Cerebellar cortex (tissue), 1 donor: ENCODE results near the gene PYGO1.
A peak's percentile ranks its signal among the peaks of the same experiment; 100 is the strongest.

Source experiments
- DNase-seq: peaks from one replicate; pipeline ENCODE4 v3.0.0-alpha.2; 2015; ENCODE audit warnings: low spot score

PYGO1 gene

DNA sequence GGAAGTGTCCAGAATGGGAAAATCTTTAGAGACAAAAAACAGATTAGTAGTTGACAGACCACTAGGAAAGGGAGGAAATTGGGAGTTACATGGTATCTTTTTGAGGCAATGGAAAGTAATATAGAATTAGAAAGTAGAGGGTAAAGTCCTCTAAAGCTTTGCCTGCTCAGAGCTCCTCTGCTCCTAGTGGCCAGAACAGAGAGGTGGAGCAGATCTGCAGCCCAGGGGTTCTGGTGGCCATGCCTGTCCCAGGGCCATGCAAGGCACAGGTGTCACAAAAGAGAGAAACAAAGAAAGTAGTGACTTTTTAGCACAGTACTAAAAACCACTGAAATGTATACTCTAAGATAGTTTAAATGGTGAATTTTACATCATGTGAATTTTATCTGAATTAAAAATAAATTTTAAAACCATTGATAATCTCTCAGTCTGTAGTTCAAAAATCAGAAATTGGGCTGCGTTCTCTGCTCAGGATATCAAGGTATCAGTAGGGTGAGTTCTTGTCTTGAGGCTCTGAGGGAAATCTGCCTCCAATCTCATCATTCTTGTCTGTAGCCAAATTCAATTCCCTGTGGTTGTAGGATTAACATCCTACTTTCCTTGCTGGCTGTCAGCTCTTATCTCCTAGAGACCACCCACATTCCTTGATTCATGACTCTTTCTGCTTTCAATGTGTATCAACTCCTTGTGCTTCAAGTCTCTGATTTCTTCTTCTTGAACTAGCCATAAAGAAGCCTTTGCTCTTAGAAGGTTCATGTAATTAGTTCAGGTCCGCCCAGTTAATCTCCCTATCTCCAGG, 23.6 kb downstream of the PYGO1 start:
- DNase-seq: no peak

DNA sequence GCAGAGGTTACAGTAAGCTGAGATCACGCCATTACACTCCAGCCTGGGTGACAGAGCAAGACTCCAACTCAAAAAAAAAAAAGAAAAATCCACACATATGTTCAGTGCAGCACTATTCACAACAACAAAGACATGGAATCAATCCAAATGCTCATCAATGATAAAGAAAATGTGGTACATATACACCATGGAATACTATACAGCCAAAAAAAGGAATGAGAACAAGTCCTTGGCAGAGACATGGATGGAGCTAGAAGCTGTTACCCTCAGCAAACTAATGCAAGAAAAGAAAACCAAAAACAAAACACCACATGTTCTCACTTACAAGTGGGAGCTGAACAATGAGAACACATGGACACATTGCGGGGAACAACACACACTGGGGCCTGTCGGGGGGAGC, 25.5 kb downstream of the PYGO1 start:
- no peak for DNase-seq

DNA sequence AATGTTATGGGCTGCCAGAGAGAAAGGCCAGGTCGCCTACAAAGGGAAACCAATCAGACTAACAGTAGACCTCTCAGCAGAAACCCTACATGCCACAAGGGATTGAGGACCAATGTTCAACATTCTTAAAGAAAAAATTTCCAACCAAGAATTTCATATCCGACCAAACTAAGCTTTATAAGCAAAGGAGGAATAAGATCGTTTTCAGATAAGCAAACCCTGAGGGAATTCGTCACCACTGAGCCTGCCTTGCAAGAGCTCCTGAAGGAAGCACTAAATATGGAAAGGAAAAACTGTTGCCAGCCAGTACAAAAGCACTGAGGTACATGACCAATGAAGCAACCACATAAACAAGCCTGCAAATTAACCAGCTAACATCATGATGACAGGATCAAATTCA, 33.1 kb downstream of the PYGO1 start:
- DNase-seq: no peak

DNA sequence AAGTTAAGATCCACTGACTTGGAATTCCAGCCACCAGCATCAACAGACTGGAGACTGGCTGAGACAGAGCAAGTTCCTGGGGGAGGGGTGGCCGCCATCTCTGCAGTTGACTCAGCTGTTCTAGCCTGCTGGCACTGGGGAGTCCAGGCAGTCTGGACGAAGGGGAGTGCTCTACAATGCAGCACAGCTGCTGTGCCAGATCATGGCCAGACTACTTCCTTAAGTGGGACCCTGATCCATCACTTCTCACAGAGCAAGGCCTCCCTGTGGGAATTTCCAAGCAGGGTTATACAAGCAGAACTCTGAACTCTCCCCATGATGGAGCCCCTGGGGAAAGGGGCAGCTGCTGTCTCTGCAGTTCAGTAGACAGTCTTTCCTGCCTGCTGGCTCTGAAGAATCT, 35.2 kb downstream of the PYGO1 start:
- no peak for DNase-seq

DNA sequence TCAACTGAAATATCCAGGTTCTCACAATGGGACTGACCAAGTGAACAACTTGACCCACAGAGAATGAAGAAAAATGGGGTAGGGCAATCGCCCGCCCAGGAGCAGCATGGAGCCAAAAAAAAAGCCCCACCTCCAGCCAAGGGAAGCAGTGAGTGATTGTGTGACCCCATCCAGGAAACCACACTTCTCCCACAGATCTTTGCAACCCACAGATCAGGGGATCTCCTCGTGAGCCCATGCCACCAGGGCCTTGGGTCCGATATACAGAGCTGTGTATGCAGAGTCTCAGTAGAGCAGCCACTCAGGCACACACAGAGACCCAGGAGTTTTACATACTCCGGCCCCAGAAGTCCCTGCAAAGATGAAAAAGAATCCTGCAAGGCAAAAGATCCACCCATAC, 35.7 kb downstream of the PYGO1 start:
- no peak for DNase-seq

DNA sequence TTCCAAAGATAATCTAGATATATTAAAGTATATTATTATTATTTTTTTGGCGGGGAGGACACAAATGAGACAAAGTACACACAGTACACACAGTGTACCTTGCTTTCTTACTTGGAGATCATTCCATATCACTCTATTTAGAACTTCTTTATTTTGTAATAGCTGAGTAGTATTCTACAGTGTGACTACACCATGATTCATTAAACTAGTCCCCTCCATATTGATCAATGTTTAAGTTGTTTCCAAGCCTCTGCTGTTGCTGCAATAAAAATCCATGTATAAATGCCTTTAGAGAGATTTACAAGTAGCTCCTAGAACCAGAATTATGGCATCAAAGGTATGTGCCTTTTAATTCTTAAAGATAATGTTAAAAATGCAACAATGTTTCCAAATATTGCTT, 38.8 kb downstream of the PYGO1 start:
- no peak for DNase-seq

DNA sequence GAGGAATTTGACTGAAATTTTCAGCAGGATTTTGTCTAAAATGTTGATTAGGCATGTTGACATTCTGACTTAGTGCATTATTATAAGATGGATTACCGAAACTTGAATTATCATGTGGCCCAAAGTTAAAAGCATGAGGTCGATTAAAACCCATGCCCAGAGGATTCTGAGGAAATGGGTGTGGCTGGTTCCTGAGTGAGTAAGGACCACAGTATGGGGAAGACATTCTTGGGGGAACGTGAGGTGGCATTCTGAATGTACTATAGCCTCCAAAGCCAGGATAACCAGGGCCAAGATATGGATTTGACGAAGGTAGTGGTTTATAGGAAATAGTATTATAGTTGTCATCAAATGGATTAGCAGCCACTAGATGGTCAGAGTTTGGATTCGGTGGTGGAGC, 41.4 kb downstream of the PYGO1 start:
- no peak for DNase-seq

DNA sequence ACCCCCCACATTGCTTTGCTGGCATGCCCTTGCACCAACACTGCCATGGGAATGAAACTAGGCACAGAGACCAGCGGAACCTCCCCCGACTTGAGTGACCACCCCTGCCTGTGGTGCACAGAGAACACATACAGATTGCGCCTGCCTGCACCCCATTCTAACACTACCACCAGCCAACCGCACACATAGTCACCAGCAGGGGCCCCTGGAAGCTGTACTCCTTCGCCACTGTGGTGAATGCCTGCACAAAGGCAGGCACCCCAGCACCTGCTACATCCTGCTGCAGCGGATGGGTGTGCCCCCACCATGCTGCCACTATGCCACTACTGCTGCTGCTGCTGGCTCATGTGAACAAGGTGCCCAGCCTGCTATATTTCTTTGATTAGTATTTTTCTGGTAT, 52.7 kb downstream of the PYGO1 start:
- no peak for DNase-seq

DNA sequence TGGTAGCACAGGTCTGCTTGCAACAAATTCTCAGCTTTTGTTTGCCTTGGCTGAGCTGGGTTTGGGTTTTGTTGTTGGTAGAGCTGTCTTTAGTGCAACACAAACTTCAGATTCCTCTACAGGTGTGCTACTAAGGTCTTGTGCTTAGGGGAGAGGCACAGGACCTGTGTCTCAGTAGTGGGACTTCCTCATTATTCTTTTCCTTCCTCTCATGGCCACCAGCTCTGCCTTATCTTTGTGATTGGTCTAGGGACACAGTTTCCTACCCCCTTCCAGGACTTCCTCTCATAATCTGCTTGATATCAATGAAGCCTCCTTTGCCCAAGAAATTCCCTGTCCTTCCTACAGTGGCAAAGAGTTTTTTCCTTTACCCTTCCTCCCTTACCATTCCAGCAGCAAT, 55.2 kb downstream of the PYGO1 start:
- no peak for DNase-seq

DNA sequence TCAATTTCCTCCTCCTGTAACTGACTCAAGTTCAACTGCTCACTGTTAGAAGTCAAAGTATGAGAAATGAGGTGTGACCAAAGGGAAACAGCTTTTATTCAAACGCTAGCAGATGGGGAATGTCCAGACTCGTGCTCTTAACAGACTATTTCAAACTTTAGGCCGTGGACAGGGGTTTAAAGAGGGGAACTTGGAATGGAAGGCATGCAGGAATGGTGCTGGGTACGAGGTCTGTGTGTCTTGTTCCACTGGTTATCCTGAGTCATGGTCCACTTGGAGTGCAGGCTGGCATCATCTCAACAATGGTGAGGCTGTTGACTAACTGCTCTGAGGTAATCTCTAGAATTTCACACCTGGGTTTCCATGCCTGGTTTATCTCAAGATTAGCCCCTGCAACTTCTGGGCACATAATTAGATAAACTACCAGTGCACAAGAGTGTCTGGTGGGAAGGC, 57.3 kb downstream of the PYGO1 start:
- DNase-seq: no peak

DNA sequence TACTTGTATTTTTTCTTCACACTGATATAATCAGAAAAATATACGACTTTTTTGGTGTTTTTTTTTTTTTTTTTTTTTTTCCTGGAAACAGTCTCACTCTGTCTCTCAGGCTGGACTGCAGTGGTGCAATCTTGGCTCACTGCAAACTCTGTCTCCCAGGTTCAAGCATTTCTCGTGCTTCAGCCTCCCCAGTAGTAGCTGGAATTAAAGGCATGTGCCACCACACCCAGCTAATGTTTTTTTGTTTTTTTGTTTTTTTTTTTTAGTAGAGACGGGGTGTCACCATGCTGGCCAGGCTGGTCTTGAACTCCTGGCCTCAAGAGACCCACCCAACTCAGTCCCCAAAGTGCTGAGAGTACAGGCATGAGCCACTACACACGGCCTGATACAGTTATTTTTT, 59.3 kb downstream of the PYGO1 start:
- DNase-seq: no peak

DNA sequence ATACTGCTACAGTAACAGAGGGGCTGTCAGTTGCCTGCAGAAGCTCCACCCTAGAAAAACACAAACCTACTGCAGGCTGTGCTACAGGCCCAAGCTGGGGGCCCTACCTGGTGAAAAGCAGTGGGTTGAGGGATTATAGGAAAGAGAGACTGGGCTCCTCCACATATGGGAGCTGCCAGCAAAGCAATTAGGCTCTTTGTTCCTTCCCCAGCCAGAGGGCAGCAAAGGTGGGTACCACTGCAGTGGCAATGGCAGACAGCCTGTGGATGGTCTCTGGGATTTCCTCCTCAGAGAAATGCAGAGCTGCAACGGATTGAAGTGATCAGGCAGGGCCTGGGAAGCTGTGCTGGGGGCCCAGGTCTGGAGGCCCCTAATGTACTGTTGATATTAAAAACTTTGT, 61.0 kb downstream of the PYGO1 start:
- DNase-seq: no peak

DNA sequence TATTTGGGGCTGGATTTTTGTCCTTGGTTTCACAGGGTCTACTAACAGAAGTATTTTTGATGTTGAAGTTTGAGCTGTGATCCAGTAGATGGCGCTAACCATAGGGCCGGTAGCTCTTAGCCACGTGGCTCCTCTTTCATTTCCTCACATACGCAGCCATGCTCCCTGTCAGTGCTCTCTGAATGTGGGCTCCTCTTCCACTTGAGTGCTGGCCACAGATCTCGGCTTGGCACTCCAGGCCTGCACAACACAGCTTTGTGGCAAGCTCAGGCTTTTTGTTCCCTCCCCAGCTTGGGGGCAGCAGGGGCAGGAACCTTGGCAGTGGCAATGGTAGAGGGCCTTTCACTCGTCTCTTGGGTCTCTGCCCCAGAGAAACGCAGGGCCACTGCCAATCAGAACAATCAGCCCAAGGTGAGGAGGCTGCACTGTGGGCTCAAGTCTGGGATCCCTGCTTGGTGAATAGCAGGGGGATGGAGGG, 61.5 kb downstream of the PYGO1 start:
- peak; percentile 37 for DNase-seq

DNA sequence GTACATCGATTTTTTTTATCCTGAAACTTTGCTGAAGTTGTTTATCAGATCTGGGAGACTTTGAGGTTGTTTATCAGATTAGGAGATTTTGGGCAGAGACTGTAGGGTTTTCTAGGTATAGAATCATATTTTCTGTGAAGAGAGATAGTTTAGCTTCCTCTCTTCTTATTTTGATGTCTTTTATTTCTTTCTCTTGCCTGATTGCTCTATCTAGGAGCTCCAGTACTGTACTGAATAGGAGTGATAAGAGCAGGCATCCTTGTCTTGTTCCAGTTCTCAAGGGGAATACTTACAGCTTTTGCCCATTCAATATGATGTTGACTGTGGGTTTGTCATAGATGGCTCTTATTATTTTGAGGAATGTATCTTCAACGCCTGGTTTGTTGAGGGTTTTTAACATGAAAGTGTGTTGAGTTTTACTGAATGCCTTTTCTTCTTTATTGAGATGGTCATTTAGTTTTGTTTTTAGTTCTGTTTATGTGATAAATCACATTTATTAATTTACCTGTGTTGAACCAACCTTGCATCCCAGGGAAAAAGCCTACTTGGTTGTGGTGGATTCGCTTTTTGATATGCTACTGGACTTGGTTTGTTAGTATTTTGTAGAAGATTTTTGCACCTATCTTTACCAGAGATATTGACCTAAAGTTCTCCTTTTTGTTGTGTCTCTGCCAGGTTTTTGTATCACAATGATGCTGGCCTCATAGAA, 65.2 kb downstream of the PYGO1 start:
- DNase-seq: no peak

DNA sequence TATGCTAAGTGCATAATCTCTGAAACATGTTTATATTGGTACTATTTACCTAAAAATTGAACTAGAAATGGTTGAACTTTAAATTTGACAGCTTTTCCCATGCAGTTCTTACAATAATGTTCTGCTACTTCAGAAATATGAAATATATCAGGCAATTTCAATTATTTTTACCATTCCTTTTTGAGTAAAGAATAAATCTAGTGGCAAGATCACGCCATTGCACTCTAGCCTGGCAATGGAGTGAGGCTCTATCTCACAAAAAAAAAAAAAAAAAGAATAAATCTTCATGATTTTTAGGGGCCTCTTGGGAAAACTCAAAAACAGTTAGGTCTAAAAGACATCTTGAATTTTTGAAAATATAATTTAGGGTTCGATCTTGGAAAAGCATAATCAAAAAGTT, 69.5 kb downstream of the PYGO1 start:
- DNase-seq: no peak

DNA sequence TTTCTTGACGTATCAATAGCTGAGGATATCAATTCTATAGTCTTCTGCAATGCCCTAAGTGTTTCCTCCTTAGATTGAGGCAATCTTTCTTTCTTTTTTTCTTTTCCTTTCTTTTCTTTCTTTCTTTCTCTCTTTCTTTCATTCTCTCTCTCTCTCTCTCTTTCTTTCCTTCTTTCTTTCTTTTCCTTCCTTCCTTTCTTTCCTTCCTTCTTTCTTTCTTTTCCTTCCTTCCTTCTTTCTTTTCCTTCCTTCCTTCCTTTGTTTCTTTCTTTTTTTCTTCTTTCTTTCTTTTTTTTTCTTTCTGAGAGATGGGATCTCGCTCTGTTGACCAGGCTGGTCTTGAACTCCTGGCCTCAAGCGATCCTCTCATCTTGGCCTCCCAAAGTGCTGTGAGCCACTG, 70.1 kb downstream of the PYGO1 start:
- DNase-seq: no peak

DNA sequence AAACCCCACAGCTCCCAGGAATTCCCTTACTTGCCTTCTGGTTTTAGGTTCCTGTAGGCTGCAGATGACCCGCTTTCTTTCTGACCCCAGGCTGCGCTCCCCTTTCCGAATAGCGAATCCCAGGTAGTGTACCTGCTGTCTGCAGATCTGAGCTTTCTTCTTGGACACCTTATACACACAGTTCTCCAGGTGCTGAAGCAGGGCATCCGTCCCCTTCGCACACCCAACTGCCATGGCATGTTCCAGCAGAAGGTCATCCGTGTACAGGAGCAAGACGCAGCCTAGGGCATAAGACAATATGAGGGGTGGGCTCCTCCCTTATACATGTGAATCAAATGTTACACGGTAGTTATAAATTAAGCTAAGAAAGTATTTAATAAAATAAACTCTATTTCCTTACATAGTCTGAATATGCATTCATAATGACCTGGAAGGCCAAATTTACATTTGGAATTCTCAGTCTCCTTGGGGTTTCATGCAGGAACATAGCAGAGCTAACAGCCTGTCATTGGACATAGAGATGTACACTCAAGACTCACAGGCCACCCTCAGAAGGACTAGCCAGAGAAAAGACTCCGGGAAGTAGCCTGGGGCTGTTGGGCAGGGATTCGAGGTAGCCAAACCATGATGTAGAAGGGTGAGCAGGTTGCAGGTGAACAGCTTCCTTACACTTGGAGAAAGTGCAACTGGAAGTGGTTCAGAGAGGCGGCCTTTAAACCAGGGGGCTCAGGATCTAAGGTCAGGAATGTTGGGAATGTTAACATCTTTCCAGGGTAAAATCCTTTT, 72.0 kb downstream of the PYGO1 start:
- no peak for DNase-seq

DNA sequence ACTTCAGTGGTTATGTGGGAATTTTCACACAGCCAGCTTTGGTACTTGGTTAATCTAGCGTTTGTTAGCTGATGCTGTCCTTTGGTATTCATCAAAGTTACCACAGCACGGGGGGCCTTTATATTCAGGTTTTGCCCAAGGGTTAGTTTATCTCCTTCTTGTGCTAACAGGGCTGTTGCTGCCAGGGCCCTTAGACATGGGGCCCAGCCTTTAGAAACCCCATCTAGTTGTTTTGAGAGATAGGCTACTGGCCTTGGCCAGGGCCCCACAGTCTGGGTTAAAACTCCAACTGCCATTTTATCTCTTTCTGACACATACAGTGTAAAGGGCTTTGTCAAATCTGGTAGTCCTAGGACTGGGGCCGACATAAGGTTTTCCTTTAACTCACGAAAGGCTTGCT, 72.7 kb downstream of the PYGO1 start:
- DNase-seq: no peak

DNA sequence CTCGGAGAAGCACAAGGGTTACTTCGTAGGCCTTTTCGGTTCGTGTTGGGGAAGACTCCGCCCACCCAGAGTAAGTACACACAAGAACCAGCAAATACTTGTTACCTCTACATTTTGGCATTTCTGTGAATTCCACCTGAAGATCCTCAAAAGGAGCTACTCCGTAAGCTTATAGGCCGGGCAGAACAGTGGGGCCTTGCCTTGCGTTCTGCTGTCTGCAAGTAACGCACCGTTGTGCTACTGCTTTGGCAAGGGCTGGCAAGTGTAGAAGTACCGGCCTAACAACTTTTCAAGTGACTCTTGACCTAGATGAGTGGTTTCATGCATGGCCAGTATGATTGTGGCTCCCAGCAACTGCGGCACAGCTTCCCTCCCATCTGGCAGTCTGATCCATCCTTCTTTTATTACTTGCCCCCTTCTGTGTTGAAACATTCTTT, 73.7 kb downstream of the PYGO1 start:
- no peak for DNase-seq

DNA sequence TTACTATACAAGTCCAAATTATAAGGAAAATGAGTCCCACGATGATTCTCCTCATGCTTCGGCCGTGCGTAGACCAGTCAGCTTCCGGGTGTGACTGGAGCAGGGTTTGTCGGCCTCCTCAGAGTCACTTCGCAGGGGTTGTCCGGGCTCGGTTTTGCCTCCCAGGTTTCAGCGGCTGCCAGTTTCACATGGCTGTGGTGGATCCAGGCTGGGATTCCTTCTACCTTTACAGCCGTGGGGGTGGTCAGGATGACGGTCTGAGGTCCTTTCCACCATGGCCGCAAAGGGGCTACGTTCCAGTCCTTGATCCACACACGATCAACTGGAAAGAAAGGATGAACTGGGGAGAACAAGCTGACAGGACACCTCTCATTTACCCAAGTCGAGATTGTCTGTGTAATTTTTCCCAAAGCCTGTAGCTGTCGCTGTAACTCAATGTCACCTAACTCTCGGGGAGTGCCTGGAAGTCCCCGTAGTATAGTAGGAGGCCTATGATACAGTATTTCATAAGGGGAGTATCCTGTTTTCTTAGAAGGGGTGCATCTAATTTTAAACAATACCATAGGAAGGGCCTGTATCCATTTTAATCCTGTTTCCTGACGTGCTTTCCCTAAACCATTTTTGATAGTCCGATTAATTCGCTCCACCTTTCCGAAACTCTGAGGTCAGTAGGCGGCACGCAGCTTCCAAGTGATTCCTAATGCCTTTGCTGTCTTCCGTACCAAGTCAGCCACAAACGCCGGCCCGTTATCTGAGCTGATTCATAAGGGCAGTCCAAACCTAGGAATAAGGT, 74.3 kb downstream of the PYGO1 start:
- DNase-seq: peak; percentile 45

DNA sequence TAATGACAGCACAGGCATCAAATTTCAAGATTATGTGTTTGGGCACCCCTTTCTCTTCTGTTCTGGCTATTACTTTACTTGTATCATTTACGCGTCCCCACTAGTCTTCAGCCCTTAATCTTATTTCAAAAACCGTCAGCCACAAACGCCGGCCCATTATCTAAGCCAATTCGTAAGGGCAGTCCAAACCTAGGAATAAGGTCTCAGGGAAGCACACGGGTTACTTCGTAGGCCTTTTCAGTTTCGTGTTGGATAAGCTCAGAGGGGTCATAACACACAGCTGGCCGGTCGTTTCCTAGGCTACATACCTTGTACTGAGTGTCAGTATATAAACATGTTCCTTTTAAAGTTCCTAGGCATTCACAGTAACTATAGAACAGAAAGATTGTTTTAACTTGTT, 75.0 kb downstream of the PYGO1 start:
- DNase-seq: no peak

DNA sequence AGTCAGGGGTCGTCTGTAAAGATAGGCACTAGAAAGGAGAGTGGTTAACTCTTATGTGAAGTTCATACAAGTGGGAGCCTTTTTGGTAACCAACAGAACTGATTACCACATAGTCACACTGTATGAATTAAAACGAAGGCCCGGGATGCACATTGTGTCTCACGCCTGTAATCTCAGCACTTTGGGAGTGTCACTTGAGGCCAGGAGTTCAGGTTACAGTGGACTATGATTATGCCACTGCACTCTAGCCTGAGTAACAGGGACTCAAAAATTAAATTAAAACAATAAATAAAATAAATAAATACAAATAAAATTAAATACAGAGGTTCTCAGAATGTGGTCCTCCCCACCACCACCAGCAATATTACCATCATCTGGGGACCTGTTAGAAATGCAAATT, 80.6 kb downstream of the PYGO1 start:
- no peak for DNase-seq
